Fibroblast of villous mesenchyme (primary cell): Measurements from ENCODE around the gene DPP9. TPM values are rescaled to one million over a fixed set of nuclear protein-coding genes. Genes with fewer than 3 reads are reported as not detected.

Experiments
- DNase-seq: peaks from one replicate; pipeline ENCODE4 v3.0.0-alpha.2; 2010; ENCODE audit warnings: low read depth
- H3K4me3 ChIP-seq: 2 replicates; pipeline ENCODE4 v1.5.1; 2011; ENCODE audit warnings: low read depth, mild to moderate bottlenecking, low read length
- CTCF ChIP-seq: IDR thresholded peaks from 2 replicates; pipeline ENCODE4 v1.5.1; 2012; ENCODE audit warnings: low read depth, mild to moderate bottlenecking, low read length; ENCODE audit not compliant: insufficient read depth
- total RNA-seq: library from RNA; depleted of rRNA; stranded (reverse); fragments of >200 nt; gene quantifications from 2 replicates; pipeline ENCODE4 v1.2.3, GENCODE V29; 2012

The DPP9 gene
- total RNA-seq, 1 donor: 30.7 TPM

DNA sequence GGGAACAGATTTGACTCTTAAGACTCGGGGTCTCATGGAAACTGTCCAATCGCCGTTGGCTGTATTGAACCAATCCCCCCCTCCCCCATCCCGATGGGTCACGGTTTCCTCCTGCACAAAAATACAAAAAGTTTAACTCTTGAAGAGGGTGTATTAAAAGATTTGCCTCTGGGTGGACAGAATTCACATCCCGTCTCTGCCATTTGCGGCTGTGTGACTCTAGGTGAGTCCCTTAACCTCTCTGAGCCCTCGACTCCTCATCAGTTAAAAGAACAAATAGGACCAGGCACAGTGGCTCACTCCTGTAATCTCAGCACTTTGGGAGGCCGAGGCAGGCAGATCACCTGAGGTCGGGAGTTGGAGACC lies 36.6 kb upstream of the DPP9 start:
- DNase-seq: no peak
- peak overlapping the region; percentile 41 for H3K4me3 ChIP-seq
- TF ChIP-seq CTCF: no peak

- H3K4me3 ChIP-seq: peak overlapping the region; percentile 41
- TF ChIP-seq CTCF: no peak
Observed at GRCh38 chr19:4759388-4760284, 36.0 kb upstream of the DPP9 start.

DNA sequence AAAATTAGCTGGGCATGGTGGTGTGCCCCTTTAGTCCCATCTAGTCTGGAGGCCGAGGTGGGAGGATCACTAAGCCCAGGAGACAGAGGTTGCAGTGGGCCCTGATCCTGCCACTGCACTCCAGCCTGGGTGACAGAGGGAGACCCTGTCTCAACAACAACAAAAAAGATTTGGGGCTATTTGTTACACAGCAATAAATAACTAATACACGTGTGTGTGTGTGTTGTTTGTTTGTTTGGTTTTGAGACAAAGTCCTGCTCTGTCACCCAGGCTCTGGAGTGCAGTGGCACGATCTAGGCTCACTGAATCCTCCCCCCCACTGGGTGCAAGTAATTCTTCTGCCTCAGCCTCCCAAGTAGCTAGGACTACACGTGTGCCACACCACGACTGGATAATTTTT lies 35.0 kb upstream of the DPP9 start:
- no peak for DNase-seq
- no peak overlapping the region for H3K4me3 ChIP-seq
- no peak for TF ChIP-seq CTCF

More at GRCh38 chr19:4759388-4760284, 36.0 kb upstream of the DPP9 start:
- peak; percentile 83 for DNase-seq

DNA sequence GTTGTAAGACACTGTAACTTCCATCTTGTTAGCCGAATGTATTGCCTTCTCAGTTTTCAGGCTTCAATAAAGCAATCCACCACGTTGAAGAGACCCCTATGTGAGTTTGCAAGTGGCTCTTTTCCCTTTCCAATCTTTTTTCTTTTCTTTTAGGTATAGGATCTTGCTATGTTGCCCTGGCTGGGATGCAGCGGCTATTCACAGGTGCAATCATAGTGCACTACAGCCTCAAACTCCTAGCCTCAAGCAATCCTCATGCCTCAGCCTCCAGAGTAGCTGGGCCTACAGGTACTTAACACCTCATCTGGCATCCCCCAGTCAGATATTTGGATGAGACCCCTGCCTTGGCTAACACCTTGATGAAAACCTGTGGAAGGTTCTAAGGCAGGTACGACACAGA lies 34.4 kb upstream of the DPP9 start:
- TF ChIP-seq CTCF: no peak
- no peak overlapping the region for H3K4me3 ChIP-seq
- DNase-seq: no peak

GRCh38 chr19:4755459-4755858 lies 31.8 kb upstream of the DPP9 start:
- TF ChIP-seq CTCF: no peak
- no peak overlapping the region for H3K4me3 ChIP-seq
- DNase-seq: no peak

DNA sequence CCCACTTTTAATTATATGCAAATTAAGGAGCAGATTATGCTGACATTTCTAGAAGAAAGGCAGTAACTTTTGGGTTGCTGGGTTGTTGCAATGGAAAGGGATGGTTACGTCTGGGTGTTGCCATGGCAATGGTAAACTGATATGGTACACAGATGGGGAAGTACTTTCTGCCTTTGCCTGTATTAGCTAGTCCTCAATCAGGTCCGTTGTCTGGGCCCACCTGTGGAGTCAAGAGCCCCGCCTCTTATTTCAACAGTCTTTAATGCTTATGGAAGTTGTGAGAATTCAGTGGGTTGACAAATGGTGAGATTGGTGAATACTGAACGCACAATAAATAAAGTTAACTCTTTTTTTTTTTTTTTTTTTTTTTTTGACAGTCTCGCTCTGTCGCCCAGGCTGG lies 30.6 kb upstream of the DPP9 start:
- no peak for TF ChIP-seq CTCF
- no peak for DNase-seq
- H3K4me3 ChIP-seq: no peak overlapping the region
